NCI-H345 treated with DMSO at 0.1 percent for 48 hours (cell line): ENCODE results near the gene RAB13.

Experiments
- DNase-seq: peaks from one replicate; lab custom pipeline; 2025; ENCODE audit not compliant: unreplicated experiment; lab: John Stamatoyannopoulos, UW

The RAB13 gene

DNA sequence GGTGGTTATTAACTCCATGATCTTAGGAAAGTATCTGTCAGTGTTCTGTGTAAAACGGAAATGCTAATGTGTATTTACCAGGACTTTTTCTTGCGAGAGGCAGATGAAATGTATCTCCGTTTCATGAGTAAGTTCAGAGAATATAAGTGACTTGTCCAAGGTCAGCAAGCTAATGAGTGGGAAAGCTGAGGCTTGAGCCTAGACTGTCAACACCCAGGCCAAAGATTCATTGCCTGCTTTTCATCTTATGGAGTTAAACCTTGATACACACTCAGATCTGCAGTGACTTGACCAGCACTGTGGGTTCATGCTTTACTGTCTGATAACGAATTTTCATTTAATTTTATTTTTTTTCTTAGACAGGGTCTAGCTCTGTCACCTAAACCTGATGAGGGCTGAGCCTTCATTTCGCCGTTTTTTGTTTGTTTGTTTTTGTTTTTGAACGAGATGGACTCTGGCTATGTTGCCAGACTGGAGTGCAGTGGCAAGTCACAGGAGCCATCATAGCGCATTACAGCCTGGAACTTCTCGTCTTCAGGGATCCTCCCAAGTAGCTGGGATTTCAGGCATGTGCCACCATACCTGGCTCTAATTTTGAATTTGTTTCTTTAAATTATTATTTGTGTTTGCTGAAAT, 7.7 kb downstream of the RAB13 start:
- DNase-seq = no peak

DNA sequence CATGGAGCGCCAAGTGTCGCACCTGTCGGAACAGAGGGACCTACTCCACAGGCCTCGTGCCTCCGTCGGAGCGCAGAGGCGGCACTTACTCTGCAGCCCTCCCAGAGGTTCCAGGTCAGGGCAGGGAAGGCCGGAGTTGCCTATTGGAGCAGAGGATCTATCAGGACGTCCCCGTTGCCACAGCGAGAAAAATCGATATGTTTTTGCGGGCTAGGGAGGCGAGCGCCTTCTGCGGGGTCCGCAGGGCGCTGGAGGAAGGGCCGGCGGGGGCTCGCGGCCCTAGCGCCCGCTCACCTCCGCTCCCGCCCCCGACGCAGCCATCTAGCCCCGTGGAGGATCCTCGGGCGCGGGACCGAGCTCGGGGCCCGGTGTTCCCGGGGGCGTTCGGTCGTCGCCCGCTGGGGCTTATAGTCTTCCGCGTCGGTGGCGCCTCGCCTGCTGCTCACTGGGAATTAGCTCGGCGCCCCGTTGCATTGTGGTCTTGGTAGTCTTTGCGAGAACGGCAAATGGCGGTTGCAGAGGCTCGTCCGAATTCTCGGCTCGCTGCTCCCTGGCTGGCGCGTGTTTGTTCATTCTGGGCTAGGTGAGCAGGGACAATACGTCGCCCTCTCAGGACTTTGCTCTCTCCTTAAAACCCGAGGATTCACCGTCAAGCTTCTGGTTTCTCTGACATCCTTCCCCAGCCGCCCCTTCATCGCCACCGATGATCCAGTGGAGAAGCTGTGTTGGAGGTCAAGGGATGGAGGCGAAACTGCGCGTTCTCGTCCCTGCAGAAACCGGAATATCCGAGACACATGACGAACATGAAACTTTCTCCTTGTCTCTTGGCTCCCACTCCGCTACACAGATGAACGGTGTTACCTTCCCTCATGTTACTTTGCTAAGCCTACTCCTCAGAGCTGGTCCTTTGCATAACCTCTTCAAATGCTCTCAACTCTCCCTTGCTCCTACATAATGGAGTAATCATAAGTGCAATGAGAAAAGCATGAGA, 8.6 kb downstream of the RAB13 start, which contains the start of gene JTB:
Gene JTB (minus strand): TSS at position 425 of the 991 bp plus-strand sequence. CDS start 422 bp downstream, at position 3.
- DNase-seq = peak; percentile 95

DNA sequence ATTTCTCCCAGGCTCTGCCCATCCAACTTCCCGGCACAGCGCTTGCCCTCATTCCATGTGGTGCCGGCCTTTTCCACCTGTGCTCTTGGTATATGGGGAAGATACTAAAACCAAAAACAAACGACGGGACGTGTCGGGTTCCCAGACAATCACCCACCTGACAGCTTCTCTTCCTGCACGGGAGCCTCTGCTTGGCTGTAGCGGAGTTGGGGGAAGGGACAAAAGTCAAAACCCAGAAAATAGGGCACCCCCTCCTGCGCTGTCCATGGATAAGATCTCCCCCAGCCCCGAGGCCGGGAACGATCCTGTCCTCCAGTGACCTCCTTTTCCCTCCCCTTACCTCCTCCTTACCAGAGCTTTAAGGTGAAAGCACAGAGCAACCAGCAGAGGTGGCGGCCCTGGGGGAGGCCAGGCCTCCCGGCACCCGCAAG, 9.3 kb downstream of the RAB13 start:
- no peak for DNase-seq

DNA sequence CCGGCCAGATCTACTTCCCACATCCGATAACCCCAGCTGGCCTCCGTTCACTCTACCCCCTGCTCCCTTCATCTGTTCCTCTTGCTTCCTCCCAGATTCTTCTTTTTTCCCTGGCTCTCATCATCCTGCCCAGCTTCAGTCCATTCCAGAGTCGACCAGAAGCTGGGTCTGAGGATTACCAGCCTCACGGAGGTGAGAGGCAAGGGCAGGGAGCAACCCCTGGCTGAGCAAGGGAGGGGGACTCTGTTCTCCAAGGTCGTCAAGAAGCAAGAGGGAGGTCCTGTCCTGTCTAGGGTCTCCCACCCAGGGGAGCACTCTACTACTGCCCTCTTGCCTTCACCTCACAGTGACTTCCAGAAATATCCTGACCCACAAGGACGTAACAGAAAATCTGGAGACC, 12.6 kb downstream of the RAB13 start:
- no peak for DNase-seq

DNA sequence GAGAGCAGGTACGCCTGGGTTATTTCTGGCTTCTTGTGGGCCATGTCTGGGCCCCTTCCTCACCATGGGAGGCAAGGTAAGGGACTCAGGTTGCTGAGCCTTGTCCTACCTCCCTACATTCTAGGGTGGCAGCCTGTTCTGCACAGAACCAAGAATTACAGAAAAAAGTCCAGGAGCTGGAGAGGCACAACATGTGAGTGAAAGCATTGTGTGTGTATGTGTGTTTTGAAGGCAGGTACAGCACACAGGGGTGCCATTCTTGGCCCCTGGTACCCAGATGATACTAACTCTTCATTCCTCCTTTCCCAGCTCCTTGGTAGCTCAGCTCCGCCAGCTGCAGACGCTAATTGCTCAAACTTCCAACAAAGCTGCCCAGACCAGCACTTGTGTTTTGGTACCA, 13.1 kb downstream of the RAB13 start:
- no peak for DNase-seq

DNA sequence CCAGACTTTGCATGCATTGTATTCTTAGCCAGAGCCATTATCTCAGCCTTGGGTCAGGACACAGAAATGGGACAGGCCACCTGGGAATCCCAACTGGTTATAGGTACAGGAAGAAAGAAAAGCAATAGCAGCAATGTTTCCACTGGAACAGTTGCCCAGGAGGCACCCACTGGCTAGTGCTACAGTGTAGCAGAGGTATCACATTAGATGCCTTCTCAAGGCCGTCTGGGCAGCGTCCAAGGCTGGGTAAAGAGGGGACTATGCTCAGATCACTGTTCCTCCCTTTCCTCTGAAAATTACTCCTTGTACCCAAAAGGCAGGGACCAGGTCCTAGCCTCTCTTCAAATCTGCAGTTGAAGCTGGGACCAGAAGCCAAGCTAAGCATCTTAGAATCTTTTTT, 15.8 kb downstream of the RAB13 start:
- DNase-seq = no peak

DNA sequence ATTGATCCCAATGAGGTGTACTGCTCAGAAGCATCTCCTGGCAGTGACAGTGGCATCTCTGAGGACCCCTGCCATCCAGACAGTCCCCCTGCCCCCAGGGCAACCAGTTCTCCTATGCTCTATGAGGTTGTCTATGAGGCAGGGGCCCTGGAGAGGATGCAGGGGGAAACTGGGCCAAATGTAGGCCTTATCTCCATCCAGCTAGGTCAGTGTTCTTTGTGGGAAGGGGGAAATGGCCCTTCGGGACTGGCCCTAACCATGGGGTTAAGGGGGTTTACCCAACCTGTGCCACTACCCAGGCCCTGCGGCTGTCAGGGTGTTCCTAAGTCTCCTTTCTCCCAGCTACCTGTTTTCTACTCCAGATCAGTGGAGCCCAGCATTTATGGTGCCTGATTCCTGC, 17.2 kb downstream of the RAB13 start:
- no peak for DNase-seq

DNA sequence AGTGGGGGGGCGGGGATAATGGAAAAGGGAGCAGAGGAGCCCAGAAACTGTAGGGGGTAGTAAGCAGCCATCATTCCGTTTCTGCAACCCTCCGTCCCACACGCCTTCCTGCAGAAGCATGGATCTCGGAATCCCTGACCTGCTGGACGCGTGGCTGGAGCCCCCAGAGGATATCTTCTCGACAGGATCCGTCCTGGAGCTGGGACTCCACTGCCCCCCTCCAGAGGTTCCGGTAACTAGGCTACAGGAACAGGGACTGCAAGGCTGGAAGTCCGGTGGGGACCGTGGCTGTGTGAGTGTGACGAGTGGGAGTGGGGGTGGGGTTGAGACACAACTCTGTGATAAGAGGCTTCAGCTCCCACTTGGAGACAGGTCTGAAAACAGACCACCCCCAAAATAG, 17.7 kb downstream of the RAB13 start:
- no peak for DNase-seq

DNA sequence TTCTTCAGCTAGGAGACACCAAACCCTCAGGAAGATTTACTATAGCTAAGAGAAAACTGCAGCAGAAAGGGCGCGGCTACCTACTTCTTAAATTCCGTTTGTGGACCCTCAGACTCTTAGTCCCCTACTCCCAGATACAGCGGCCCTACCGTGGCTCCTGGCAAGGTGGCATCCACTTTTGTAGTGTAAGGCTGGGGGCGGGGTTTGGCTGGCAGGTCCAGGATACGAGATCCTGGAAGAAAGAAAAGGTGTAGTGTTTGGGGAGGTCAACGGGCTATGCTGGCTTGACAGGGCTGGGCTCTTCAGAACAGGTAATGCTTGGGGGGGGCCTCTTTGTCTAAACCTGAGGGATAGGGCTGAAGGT, 18.2 kb downstream of the RAB13 start:
- DNase-seq = no peak

DNA sequence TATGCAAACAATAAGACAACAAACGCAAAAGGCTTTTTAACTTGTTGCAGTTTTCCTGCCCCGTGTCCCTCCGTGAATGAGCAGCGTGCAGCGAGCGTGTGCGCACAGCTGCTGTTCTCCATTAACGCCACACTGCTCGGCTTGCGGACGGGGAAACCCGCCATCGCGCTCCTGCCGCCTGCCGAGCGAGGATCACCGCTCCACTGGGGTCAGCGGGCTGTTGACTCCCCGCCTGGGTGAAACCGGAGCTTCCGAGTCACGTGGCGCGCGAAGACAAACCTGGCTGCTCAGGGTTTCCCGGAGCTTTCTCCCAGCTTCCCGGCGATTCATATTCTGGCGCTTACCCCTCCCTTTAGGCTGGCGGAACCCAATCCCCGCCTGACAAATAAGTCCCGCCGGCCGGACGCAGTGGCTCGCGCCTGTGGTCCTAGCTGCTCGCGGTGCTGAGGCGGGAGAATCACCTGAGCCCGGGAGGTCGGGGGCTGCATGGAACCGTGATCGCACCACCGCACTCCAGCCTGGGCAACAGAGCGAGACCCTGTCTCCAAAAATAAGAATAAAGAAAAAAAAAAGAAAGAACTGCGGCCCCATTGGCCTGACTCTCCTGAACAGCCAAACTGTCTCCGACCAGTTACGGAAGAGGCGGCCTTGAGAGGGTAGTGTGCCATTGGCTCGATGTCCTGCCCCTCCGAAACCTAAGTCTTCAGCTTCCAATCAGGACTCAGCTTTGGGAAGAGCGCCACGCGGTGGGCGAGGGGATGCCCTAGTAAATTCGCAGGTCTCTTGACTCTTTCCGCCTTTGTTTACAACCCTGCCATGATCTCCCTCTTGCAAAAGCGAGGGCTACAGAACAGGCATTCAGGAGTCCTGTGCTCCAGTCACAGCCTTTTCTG, 18.8 kb downstream of the RAB13 start, which contains the start of gene CREB3L4:
Gene CREB3L4 (plus strand): TSS at position 796 of the 893 bp plus-strand sequence. CDS start 624 bp downstream, outside the sequence.
- peak; percentile 100 for DNase-seq

DNA sequence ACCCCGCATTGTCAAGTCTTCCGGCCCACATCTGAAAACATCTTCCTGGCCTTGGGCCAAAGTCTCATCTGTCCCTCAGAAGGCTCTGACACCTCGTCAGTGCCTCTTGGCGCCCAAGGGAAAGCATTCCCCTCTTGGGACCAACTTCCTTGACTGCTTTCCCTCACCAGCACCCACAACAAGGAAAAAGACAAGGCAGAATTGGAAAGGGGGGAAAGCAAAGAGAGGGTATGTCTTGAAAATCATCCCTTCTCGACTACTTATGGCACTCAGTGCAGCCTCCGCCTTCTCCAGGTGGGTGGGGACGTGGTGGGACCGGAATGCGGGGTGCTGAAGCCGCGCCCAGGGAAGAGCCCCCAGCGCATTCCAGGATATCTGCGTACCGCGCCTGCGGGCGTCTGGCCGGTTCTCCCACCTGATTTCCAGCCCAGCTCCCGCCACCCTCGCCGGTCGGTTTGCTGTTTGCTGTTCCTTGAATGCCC, 22.2 kb downstream of the RAB13 start:
- peak; percentile 78 for DNase-seq

DNA sequence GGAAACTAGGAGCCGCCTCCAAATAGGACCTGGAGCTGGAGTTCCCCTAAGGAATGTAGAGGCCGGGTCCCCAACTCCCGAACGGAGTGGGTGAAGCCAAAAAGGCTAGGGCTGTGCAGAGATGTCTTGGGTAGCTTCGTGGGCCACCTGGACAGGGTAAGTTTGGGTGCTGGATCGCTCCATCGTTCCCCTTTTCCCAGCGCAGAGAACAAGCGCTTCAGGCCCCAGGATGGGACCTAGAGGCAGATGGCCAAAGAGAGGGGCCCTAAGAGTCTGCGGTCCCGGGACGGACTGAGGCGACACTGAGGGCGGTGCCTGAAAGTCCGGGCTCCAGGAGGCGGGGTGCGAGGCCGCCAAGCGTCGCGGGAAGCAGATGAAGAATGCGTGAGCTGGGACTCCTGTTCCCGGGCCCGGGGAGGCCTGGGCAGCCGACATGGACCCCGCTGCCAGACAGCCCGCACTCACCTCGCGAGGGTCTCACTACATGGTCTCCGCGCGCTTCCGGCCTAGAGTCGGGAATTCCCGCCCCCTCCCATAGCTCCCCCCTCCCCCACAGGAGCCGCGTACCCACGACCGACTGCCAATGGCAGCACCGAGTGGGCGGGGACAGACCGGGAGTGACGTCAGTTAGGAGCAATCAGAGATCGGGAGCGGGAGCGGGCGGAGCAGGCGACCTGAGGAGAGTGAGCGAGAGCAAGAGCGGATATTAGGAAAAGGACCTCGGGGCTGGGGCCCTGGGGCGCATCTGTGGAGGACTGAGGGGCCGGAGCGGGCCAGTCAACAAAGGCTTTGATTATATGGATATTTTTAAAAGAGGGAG, 22.9 kb downstream of the RAB13 start, which contains the start of gene SLC39A1:
Gene SLC39A1 (minus strand): TSS at position 508 of the 820 bp plus-strand sequence. CDS start 822 bp downstream, outside the sequence.
- peak; percentile 99 for DNase-seq

DNA sequence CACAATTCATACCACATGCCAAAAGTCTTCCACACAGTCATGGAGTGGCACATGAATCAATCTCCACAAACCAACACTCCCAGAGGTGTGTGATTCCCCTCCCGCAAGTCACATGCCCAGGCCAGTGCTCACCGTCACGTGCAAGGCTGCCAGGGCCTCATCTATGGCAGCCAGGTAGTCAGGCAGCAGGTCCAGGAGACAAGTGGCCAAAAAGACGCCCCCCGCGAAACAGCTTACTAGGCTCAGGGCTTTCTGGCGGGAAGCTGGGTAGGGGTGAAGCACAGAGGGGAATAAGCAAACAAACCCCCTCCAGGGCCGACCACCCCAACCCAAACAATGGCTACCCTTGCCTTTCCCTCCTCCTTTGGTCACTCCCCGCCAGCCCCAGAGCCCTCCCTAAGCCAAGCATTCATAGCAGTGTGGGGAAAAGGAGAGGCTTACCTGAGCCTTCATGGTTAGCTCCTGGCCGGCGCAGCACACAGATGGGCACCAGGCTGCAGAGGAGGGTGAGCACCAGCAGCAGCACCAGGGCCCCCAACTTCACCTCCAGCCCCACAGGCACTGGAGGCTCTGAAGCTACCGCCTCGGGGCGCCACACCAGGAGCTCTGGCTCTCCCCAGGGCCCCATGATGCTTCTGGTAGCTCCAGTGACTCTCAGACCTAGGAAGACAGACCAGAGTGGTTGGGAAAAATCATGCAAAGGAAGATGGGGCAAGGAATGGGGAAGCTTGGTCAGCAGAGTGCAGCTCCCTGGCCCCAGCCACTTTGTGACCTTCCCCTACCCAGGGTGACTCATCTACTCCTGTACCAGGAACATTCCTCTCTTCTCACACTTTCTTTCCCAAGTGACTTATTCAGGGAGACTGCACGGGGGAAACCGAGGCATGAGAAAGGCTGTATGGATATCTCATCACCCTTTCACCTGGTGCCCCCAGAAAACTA, 23.8 kb downstream of the RAB13 start:
- no peak for DNase-seq

DNA sequence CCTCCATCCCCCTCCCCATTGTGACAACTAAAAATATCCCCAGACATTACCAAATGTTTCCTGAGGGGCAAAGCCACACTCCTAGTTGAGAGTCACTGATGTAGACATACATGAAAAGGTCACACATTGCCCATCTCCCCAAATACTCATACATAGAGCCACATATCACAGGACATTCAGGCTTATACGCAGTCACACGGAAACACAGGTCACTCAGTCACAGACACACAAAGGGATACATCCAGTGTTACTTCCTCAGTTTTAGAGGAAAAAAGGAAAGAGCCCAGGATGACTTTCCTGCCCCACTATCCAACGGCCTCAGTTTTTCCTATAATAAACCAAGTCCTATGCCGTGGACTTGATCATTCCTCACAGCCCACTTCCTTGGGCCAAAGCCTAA, 24.7 kb downstream of the RAB13 start:
- no peak for DNase-seq

DNA sequence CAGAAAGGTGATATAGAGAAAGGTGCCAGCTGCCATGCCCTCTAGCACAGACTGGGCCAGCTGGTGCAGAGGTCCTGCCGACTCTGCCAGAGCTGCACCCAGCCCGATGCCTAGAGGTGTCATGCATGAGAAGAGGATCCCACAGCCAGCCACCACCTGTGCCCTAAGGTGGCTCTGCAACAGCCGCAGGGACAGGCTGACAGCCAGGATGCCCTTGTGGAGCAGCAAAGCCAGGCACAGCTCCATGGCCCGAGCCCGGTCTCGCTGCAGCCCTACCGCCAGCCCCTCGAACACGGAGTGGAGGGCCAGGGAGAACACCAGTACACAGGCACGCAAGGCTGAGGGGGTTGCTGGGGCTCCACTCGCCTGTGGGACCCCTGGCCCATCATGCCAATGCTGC, 25.9 kb downstream of the RAB13 start:
- DNase-seq = no peak

DNA sequence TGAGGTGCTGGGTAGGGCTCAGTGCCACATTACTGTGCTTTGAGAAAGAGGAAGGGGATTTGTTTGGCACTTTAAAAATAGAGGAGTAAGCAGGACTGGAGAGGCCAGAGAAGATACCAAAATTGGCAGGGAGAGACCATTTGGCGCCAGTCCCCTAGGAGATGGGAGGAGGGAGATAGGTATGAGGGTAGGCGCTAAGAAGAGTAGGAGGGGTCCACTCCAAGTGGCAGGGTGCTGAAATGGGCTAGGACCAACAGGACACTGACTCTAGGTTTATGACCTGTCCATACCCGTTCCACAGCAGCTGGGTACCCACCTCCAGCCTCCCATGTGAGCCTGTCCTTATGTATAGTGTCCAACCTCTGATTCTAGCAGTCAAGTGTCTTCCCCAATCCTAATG, 26.7 kb downstream of the RAB13 start:
- no peak for DNase-seq

DNA sequence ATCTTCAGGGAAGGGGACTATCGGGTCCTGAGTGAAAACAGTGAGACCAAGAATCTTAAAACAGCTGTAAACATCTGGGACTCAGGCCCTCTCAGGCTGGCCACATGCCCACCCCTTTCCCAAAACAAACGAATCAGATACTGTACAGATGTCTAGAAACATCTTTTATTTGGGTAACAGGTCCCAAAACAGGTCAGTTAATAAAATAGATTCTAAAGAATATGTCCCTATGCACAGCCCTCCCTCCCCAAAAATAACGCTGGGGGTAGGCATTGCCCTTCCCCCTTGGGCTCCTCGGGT, 27.2 kb downstream of the RAB13 start:
- DNase-seq = no peak

DNA sequence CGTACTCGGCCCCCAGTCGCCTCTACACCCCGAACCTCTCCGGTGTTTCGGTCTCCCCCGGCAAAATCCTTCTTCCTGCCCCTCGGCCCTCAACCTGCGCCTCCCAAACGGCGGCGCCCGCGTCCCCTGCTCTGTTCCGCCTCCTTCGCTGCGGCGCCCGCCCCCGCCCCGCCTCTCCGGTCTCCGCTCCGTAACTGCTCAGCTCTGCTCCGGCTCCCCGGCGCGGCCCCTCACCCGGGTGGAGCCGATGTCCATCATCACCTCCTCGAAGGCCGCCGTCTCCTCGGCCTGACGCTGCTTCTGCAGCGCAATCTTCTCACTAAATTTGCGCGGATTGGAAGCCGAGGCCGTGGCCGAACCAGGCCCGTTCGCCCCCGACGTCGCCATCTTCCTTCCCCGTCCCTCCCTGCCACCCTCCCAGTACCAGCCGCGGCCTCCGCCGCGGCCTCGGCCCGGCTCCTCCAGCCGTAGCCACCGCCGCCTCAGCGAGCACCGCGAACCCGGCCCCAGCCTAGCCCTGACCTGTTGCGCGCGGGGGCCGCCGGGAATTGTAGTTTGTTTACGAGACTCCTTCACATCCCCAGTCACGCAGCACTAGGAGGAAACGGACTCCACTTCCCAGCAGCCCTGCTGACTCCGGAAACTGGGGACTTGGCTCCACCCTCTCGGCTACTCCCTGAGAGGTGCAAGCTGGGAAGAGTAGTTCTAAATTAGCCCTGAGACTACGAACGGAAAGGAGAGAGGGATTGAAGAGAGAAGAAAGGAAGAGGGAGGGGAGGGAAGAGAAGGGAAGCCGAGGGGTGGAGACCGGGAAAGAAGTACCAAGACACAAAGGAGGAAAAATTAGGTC, 27.8 kb downstream of the RAB13 start, which contains the start of gene CRTC2:
Gene CRTC2 (minus strand): TSS at position 502 of the 850 bp plus-strand sequence. CDS start 115 bp downstream, at position 387.
- peak; percentile 100 for DNase-seq
